DND-41 (cell line): ENCODE results near the gene RNF145.

Experiments
- ATAC-seq: fragments of 200-7000 bp; cut with Tn5 transposase; 3 replicates; pipeline ENCODE4 v1.9.1; 2021; ENCODE audit warnings: low read depth; ENCODE audit not compliant: insufficient read depth
- DNase-seq: peaks from one replicate; pipeline ENCODE4 v3.0.0-alpha.2; 2020
- H2AFZ ChIP-seq: 2 replicates; pipeline ENCODE4 v1.6.0; 2012; ENCODE audit warnings: low read depth, low read length
- H3K27ac ChIP-seq: 2 replicates; pipeline ENCODE4 v1.5.1; 2012; ENCODE audit warnings: low read length, inconsistent platforms
- H3K27me3 ChIP-seq: fragments of 200-600 bp; sonication (generic); 2 replicates; pipeline ENCODE4 v1.6.0; 2012; ENCODE audit warnings: low read length, mild to moderate bottlenecking, inconsistent platforms; ENCODE audit not compliant: insufficient read depth, poor library complexity
- H3K36me3 ChIP-seq: 2 replicates; pipeline ENCODE4 v1.5.1; 2012; ENCODE audit warnings: low read length, inconsistent platforms; ENCODE audit not compliant: insufficient read depth
- H3K4me1 ChIP-seq: 2 replicates; pipeline ENCODE4 v1.5.1; 2012; ENCODE audit warnings: mild to moderate bottlenecking, low read length; ENCODE audit not compliant: insufficient read depth
- H3K4me2 ChIP-seq: 2 replicates; pipeline ENCODE4 v1.6.0; 2012; ENCODE audit warnings: mild to moderate bottlenecking, moderate library complexity, low read length, inconsistent platforms; ENCODE audit not compliant: insufficient read depth
- H3K4me3 ChIP-seq, 2 experiments: fragments of 200-600 bp in 1 of 2; shearing (Covaris generic) in 1 of 2; 2 replicates each; pipeline ENCODE4 v1.5.1; 2012 to 2016; ENCODE audit warnings: inconsistent platforms in 2 of 2, low read length in 2 of 2, mild to moderate bottlenecking in 2 of 2, low read depth in 1 of 2, moderate library complexity in 1 of 2
- H3K79me2 ChIP-seq: 2 replicates; pipeline ENCODE4 v1.6.0; 2012; ENCODE audit warnings: low read length, inconsistent platforms; ENCODE audit not compliant: insufficient read depth
- H3K9ac ChIP-seq: 2 replicates; pipeline ENCODE4 v1.6.0; 2012; ENCODE audit warnings: low read depth, mild to moderate bottlenecking, inconsistent platforms, low read length, moderate library complexity
- H3K9me3 ChIP-seq: 2 replicates; pipeline ENCODE4 v1.5.1; 2012; ENCODE audit warnings: low read length, moderate library complexity, mild to moderate bottlenecking, inconsistent platforms; ENCODE audit not compliant: insufficient read depth, severe bottlenecking
- H4K20me1 ChIP-seq: 2 replicates; pipeline ENCODE4 v1.6.0; 2012; ENCODE audit warnings: low read length; ENCODE audit not compliant: insufficient read depth
- CTCF ChIP-seq: IDR thresholded peaks from 2 replicates; pipeline ENCODE4 v1.5.1; 2012; ENCODE audit warnings: borderline replicate concordance, low read length, moderate library complexity, mild to moderate bottlenecking; ENCODE audit not compliant: poor library complexity, severe bottlenecking; ENCODE audit errors: extremely low read depth
- EZH2 ChIP-seq: IDR thresholded peaks from 3 replicates; pipeline ENCODE4 v1.6.1; 2012; ENCODE audit warnings: borderline replicate concordance, low read depth, mild to moderate bottlenecking, moderate library complexity, low read length, inconsistent platforms; ENCODE audit not compliant: severe bottlenecking

The RNF145 gene

GRCh38 chr5:159184858-159185381 is 24.4 kb downstream of the RNF145 start:
- TF ChIP-seq EZH2 = no peak
- TF ChIP-seq CTCF = no peak
- Histone ChIP-seq H3K79me2 (peaks cover 58% of the 10 kb centered on the region), H3K9me3 (no peaks in the 10 kb centered on the region), H3K4me3 (no peak overlapping the region), H3K4me1 (no peaks in the 10 kb centered on the region), H3K27me3 (no peaks in the 10 kb centered on the region), H3K4me2 (no peak overlapping the region), H4K20me1 (peaks cover 26% of the 10 kb centered on the region; the same call in 1 of the 2 replicates), H2AFZ (no peak overlapping the region), H3K36me3 (peaks cover 71% of the 10 kb centered on the region), H3K27ac (no peak overlapping the region), H3K9ac (no peak overlapping the region)
- DNase-seq (no peak), ATAC-seq (no peak)

DNA sequence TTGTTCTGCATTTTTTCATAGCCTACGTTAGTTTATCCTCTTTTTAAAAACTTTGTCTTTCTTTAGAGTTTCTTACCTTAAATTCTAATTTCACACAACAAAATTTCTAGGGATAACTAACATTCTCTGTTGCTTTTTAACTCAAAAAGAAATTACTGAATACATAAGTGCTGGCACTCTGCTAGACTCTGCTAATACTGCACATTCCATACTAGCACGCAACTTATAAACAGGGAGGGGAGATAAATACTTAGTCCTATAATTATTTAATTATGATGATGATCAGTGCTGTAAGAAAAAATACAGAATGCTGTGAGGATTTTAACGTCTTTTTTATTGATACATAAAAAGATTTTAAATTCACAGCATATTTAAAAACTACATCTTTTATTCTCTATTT is 25.1 kb downstream of the RNF145 start:
- TF ChIP-seq CTCF = no peak
- TF ChIP-seq EZH2 = no peak
- no peak overlapping the region for H3K4me3 ChIP-seq
- no peak overlapping the region for H3K9ac ChIP-seq
- H3K27me3 ChIP-seq = no peaks in the 10 kb centered on the region
- DNase-seq = no peak
- H3K4me2 ChIP-seq = no peak overlapping the region
- H3K36me3 ChIP-seq = peaks cover 70% of the 10 kb centered on the region
- peaks cover 52% of the 10 kb centered on the region for H3K79me2 ChIP-seq
- no peak overlapping the region for H2AFZ ChIP-seq
- no peak overlapping the region for H3K27ac ChIP-seq
- H4K20me1 ChIP-seq = peaks cover 22% of the 10 kb centered on the region; the same call in 1 of the 2 replicates
- no peak for ATAC-seq
- H3K9me3 ChIP-seq = no peaks in the 10 kb centered on the region
- no peaks in the 10 kb centered on the region for H3K4me1 ChIP-seq

GRCh38 chr5:159183247-159183646 is 26.1 kb downstream of the RNF145 start:
- no peak overlapping the region for H3K4me2 ChIP-seq
- H3K79me2 ChIP-seq = peaks cover 46% of the 10 kb centered on the region

More at GRCh38 chr5:159183247-159183646, 26.1 kb downstream of the RNF145 start:
- TF ChIP-seq EZH2 (no peak), CTCF (no peak)
- ATAC-seq = no peak
- H3K27ac ChIP-seq = no peak overlapping the region
- no peak overlapping the region for H3K4me3 ChIP-seq
- DNase-seq = no peak
- H3K36me3 ChIP-seq = peaks cover 75% of the 10 kb centered on the region
- H3K27me3 ChIP-seq = no peaks in the 10 kb centered on the region
- H2AFZ ChIP-seq = no peak overlapping the region
- peaks cover 21% of the 10 kb centered on the region; the same call in 1 of the 2 replicates for H4K20me1 ChIP-seq
- H3K9me3 ChIP-seq = no peaks in the 10 kb centered on the region
- no peaks in the 10 kb centered on the region for H3K4me1 ChIP-seq
- H3K9ac ChIP-seq = no peak overlapping the region
